GM18498 (cell line): Measurements from ENCODE around the gene GIMAP2.
"Not testable (repeated sequence)": the region's sequence is repeated elsewhere in the genome, so short reads cannot be mapped to it uniquely, and the experiment has no call there.

Source experiments
- ATAC-seq: cut with Tn5 transposase; IDR thresholded peaks from one replicate; pipeline ENCODE4 v1.9.1; 2021; ENCODE audit warnings: mild to moderate bottlenecking, moderate library complexity; ENCODE audit not compliant: unreplicated experiment

The GIMAP2 gene

DNA sequence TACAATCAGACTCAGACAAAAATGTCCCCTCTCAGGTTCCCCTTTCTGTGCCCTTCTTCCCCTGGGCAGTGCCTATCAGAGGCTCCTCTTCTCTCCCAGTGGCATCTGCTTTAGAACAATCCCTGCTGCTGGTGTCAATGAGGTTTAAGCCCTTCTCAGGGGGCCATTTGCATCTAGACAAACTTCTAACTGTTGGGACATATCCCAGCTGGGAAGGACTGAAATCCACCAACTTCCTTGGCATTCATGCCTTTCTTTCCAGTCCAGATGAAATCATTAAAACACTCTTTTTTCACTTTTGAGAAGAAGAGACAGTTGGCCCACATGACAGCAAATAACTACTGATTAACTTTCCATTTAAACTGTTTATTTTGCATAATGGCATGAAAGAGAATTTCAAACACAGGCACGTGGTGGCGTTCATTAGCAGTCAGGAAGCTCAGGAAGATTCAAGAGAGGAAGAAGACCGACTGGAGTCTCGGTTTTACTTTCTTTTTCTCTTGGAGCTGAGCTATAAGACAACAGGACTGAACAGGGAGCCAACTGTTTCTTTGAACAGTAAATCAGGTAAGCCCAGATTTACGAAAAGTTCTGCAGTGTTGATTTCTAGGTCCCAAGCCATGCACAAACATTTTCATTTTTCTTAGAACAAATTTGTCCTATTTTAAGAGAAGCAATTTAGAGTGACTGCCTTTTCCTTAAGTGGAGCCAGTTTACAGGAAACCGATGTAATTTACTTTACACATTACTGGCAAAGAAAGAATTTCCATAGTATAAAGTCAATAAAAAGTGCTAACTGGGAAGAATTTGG is at the start of gene GIMAP2:
TSS of gene GIMAP2 (plus strand) at position 488 of the 811 bp plus-strand sequence. CDS start 1,354 bp downstream, outside the sequence.
- peak; percentile 97 for ATAC-seq

DNA sequence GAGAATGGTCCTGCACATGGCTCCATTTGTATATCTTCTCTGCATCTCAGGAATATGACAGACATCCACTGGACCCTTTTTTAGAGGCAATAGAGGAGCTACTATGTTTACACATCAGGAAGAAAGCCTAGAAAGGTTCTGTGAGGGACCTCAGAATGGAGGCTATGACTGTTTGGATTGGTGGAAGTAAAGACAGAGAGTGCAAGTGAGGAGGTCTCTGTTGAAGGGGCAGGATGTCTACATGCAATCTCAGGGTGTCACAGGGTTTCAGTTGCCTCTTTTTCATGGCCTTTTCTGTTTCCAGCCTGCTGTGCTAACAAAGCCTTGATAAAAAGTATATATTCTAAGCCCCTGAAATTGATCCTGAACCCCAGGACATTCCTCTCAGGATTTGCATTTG is 43.7 kb upstream of the GIMAP2 start:
- ATAC-seq, result no peak

DNA sequence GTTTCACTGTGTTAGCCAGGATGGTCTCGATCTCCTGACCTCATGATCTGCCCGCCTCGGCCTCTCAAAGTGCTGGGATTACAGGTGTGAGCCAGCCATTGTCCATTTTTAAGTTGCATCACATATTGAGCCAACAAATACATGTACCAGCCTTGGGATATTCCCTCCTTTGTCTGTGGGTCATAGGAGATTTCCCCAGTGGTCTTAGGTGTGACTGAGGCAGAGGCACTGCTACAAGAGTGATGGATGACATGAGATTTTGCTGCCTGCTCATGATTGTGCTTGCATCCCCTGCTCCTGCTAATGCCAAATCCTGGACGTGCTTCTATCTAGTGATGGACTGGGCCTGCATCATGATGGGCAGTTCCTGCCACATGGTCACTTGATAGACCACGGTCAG is 42.6 kb upstream of the GIMAP2 start:
- no peak for ATAC-seq

DNA sequence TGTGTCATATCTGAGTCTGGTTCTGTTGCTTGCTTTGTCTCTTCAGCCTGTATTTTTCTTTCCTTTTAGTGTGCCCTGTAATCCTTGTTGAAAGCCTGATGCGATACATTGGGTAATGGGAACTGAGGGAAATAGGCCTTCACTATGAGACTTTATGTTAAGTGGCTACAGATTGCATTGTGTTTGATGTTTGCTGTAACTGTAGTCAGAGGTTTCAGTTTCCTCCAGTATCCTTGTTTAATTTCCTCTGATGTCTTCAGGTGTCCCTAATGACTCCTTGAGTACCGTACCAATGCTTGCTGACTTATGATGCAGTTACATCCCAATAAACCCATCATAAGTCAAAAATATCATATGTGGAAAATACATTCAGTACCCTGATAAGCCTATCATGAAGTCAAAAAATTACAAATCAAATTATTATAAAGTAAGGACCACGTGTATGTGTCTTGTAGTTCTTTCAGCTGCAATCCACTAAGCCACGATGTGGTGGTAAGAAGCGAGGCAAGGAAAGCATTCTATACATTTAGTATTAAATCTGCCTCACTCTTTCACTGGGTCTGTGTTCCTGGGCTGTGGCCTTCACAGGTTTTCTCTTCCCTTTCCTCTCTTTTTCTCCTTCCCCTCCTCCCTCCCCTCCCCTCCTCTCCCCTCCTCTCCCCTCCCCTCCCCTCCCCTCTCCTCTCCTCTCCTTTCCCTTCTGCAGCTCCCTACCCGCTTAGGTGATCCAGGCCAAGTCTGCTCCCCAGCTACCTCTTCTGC is 40.1 kb upstream of the GIMAP2 start:
- ATAC-seq, result no peak

DNA sequence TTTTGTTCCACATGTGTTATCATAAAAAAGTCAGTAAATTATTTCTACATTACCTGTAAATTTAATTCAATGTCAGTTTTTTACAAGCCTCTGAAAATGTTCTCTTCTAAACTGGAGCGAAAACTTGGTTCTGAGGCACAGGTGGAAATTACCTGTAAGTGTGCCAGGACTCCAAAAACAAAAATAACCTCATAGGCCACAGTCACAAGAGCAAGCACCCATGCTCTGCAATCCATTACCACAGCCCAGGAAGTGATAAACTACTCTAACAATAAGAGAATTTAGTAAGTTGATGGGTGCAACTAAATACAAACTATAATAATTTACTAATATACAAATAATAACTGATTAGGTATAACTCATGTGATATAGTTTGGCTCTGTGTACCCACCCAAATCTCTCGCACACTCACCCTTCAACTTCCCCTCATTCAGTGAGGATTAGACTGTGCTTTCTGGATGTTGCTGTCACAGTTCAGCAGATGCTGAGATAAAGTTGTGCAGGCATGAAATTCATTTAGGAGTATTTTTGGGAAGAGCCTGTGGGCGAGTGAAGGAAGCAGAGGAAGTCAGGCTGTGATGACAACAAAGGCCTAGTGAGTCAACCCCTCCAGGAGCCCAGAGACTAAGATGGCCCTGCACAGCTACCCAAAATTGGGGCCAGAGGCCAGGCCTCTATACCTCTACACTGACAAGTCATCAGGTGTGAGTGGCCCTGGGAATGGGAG is 37.0 kb upstream of the GIMAP2 start:
- no peak for ATAC-seq

DNA sequence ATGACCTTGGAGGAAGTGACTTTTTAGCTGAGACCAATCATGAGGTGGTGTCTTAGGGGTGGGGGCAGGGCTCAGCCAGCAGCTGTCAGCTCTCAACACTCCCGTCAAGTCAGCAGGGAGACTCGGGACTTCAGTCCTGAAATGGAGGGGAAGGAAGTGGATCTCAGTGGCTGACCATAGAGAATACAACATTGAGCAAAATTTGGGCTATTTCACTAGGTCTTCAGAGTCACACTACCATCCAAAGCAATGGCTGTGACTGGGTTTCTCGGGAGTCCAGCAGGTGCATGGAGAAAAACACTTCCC is 36.5 kb upstream of the GIMAP2 start:
- no peak for ATAC-seq

DNA sequence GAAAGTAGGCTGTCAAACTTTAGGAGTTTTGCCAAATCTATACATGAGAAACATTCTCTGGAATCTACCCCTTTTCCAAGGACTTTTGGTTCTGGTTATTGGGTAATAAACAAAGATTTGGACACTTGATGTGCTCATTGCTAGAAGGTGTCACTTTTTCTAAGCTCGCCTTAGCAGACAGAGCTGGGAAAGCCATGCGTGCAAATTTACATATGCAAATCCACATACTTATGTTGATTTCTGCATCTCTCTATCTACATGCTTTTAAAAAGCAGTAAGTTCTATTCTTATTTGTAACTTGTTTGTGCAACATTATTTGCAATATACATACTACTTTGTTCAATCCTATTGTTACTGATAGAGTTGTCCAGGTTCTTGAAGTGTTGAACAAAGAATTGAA is 30.8 kb upstream of the GIMAP2 start:
- no peak for ATAC-seq

DNA sequence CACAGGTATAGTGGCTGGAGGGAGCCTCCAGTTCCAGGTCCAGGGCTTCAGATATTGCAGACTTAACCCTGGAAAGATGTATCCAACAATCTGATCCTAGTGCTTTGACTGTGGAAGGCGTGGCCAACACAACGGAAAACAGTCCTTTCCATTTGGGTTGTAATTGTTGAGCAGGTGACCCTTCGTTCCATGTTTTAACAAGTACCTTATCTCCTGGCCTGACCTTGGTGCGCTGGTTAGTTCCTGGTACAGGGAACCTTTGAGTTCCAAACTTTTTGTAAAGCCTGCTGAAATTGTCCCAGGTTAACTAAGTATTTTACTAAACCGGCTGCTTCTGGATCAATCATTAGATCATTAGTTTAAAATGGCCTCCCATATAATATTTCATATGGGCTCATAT is 29.5 kb upstream of the GIMAP2 start:
- ATAC-seq, result no peak

DNA sequence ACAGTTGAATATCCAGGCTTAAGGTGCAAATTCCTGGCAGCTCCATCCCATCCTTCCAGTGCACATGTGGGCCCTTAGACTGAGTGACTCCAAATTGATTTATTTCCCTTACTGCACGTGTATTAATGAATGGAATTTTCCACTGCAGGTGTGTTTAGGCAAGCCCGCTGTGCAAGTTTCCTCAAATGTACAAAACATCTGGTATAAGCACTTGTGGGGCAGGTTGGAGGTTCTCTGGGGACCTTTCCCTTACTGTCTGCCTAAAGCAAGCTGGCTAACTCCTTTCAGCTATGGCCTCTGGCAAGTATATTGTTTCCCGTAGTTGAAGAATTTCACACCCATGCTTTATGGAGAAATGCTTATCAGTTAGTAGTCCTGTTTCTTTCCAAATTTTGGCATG is 28.0 kb upstream of the GIMAP2 start:
- ATAC-seq, result no peak

DNA sequence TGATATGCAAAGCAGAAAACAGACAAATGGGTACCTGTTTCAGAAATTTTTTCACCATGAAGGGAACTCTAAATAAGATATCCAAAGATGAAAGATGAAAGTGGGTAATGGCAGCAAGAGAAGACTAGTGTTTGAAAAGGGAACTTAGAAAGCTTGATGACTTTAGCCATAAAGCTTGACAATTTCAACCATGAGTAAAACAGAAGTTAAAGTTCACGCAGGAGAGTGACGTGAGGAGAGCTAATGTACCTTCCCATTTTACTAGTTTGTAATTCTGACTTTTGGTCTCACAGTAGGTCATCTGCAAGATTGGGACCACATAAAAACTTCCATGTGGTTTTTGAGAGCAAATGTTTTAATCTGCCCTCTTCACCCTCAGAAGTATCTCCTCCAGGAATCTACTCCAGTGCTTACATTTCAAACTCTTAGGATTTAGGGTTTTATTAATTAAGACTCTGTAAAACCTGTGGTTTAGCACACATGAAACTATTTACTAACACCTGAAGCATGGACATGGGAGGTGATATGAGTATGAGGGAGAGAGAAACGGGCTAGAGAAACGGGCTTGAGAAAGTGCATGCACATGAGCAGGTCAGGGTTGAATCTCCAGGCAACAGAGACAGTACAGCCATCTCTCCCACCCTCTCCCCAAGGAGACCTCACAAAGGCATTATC is 24.4 kb upstream of the GIMAP2 start:
- ATAC-seq, result no peak

DNA sequence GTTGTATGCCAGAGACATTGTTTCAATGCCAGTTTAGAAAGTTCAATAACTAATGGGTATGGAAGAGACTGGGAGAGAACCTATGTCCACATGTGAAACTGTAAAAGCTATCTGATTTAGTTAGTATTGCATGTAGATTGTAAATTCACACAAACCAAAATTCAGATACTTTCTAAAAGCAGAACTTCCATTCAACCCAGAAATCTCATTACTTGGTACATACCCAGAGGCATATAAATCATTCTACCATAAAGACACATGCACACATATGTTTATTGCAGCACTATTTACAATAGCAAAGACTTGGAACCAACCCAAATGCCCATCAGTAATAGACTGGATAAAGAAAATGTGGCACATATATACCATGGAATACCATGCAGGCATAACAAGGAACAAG is 22.7 kb upstream of the GIMAP2 start:
- not testable (repeated sequence) for ATAC-seq

DNA sequence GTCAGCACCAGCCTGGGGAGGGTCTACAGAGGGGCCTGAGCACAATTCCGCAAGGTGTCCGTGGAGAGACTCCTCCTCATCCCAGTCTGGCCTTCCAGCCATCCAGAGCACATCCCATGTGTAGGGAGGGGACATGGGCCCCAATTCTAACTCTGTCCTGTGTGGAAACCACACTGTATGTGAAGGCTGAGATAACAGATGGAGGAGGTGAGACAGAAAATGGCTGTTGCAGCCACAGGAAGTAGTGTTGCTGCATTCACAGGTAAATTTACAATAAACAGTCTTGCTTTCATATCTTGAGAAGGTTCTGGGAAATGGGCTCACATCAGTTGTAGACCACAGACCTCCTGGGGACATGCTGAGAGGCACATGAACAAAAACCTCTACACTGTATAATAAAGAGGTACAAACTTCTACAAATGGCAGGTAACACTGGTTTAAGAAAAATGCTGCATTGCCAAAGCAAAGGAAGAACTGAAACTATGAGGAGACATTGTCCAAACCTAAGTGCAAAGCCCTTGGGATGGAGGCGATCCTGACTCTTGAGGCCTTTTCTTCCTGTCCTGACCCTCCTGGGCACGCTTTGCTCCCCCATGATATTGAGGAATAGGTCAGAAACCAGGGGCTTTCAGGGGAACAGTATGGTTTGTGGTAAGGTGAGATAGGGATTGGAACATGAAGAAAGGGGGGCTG is 21.6 kb upstream of the GIMAP2 start:
- ATAC-seq, result no peak

DNA sequence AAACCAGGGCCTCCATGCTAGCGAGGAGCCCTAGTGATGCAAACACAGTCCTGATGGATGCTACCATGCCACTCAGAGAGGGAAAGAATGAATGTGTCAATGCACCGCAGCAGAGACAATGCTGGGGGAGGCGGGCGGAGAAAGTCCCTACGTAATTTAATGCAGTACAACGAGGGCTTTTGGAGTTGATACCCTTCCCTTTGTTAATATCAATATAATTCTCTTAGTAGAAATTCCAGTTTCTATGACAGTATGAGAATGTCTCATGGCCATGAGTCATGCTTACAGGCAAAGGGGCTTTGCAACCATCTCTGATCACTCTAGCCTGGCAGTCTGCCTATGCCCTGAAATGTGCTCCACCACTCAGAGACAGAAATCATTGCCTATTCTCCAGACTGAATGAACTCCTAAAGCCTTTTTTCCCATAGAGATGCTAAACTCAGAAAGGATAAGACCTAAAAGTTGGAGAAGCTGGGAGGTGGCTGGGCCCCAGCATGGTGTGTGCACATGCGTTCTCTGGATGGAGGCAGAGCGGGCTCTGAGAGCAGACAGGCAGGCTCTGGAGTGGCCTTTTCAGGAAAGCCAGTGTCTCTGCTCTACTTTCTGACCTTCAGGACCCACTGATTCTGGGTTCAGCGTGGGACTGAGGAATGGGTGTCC is 20.3 kb upstream of the GIMAP2 start:
- ATAC-seq, result no peak

DNA sequence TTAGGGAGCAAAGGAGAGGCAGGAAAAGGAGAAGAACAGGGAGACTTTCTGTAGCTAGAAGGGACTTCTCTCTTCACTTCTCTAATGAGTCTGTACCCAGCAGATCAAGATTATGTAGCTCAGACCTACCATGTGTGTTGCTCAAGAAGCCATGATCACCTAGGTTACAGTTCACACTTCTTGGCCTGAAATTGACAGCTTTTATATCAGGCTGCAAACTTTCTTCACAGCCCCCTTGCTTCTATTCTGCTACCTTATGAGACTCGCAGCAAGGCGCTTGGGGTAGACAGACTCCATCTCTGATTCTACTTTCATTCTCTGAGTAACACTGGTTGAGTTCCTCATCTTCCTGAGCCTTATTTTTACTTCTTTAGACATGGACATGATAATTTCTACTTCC is 19.6 kb upstream of the GIMAP2 start:
- no peak for ATAC-seq

DNA sequence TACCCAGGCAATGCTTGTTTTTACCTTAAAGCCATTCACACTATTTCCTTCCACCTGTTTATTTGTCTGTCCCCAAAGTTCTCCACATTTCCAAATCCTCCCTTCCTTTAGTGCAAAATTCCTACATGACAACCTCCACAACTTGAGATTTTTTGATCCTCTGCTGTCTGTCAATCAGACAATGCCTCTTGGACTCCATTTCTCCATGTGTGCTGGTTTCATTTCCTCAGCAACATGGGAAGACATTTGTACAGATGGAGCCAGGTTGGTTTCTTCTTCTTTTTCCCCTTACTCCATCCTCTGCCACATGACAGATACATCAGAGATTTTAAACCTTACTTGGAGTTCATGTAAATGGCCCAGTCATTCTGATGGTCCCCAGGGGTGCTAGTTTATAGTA is 19.1 kb upstream of the GIMAP2 start:
- ATAC-seq, result no peak

DNA sequence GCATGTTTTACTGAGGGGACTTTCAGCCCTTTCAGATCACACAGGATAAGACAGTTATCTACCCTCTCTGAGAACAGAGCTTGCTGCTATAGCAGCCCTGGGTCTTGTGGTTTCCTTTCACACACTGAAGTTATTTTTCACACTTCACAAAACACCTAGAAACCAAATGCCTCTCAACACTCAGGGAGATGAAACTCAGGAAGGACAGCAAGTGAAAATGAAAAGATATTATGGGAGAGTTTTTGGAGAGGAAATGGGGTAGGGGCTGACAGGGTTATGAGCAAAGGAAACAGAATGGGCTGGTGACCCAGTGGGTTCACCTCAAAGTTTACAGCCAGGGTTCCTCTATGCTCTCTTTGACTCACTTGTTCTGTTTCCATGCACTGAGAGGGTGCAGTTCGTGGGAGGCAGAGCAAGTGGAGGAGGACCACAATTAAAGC is 17.0 kb upstream of the GIMAP2 start:
- peak; percentile 85 for ATAC-seq

DNA sequence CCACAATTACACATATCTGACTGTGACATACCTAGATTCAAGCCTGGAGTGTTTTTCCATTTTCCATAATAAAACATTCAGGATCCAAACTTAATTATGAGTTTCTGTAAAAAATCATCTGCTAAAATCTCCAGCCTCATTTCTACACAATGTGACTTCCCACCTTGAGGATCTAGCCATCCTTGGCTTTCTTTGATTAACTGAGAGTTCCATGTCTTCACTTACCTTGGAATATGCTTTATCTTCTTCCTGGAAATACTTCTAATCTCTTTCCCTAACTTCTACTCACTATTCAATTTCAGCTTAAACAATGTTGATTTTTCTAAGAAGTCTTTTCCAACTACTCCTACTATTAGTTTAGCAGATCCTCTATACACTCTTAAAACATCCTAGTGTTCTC is 16.5 kb upstream of the GIMAP2 start:
- ATAC-seq, result no peak

DNA sequence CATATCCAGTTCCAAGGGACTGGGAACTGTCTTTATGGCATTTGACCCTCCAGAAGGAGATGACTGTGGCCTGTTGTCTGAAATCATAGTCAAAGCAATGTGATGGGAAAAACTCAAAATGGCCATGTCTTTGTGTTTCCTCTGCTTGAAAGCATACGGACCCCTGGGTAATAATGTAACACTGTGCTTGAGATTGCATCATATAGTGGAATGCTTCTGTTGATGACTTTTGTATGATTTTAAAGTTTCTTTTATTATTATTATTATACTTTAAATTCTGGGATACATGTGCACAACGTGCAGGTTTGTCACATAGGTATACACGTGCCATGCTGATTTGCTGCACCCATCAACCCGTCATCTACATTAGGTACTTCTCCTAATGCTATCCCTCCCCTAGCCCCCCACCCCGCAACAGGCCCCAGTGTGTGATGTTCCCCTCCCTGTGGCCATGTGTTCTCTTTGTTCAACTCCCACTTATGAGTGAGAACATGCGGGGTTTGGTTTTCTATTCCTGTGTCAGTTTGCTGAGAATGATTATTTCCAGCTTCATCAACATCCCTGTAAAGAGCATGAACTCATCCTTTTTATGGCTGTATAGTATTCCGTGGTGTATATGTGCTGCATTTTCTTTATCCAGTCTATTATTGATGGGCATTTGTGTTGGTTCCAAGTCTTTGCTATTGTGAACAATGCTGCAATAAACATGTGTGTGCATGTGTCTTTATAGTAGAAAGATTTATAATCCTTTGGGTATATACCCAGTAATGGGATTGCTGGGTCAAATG is 13.5 kb upstream of the GIMAP2 start:
- ATAC-seq, result not testable (repeated sequence)

DNA sequence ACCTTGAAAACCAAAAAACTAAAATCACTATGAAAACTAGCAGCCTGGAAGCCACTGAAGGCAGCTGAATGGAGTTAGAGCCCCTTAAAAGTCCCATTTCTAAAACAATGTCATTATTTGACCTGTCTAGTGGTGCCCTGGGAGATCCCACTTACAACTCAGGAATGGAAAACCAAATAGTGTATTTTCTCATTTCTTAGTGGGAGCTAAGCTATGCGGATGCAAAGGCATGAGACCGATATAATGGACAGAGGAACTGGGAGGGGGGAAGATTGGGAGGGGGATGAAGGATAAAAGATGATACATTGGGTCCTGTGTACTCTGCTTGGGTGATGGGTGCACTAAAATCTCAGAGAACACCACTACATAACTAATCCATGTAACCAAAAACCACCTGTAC is 9.8 kb upstream of the GIMAP2 start:
- ATAC-seq, result no peak
